K562 (cell line): ENCODE measurements around the gene PLEKHA6. TPM values are rescaled to one million over a fixed set of nuclear protein-coding genes. Genes with fewer than 3 reads are reported as not detected.

Experiments
- ATAC-seq: fragments of 200-7000 bp; cut with Tn5 transposase; 3 replicates; pipeline ENCODE4 v1.9.1; 2020; ENCODE audit warnings: moderate library complexity
- BruUV-seq: library from RNA; stranded (reverse); fragments of 400-500 nt; replicated peaks from 2 replicates; lab custom pipeline; 2021; lab: Mats Ljungman, UMichigan
- CTCF ChIA-PET: fragments of 300-600 bp; formaldehyde crosslinking; extraction: SDS; loops from one replicate; lab custom pipeline; 2021; ENCODE audit warnings: low intra/inter-chr PET ratio; lab: Yijun Ruan, JAX
- POLR2A ChIA-PET: fragments of 300-600, 350-650 bp; sonication (Branson Sonifier 250); formaldehyde crosslinking; extraction: SDS; loops from one replicate; lab custom pipeline; 2021; ENCODE audit warnings: antibody characterized with exemption, inconsistent platforms; lab: Yijun Ruan, JAX
- DNase-seq, 4 experiments: peaks; one replicate each; pipeline versions ENCODE4 v3.0.0 to v3.0.0-alpha.2; 2011 to 2018; ENCODE audit warnings: low spot score in 3 of 4, mixed read lengths in 3 of 4; ENCODE audit errors: extremely low read depth in 1 of 4
- FAIRE-seq: peaks from 2 replicates; lab custom pipeline; 2011; peaks lifted over from hg19 to GRCh38; lab: Jason Lieb, UNC
- H2AFZ ChIP-seq: 2 replicates; pipeline ENCODE4 v1.6.0; 2011; ENCODE audit warnings: low read depth, low read length, control low read depth, inconsistent platforms
- H3K27ac ChIP-seq: fragments of 200-600 bp; 3 replicates; pipeline ENCODE4 v1.8.0; 2011; ENCODE audit warnings: low read depth, mild to moderate bottlenecking, control low read depth, inconsistent platforms, low read length, moderate library complexity, mixed read lengths; ENCODE audit errors: extremely low read depth
- H3K27me3 ChIP-seq, 2 experiments: fragments of 300-600 bp in 1 of 2; 2 replicates in 1 of 2; 3 replicates in 1 of 2; pipeline versions ENCODE4 v1.6.0 to v1.8.0; 2011; ENCODE audit warnings: inconsistent platforms in 2 of 2, low read length in 2 of 2, mild to moderate bottlenecking in 1 of 2, mixed read lengths in 1 of 2, moderate library complexity in 1 of 2; ENCODE audit not compliant: control insufficient read depth in 2 of 2, insufficient read depth in 2 of 2
- H3K36me3 ChIP-seq: fragments of 300-600 bp; 3 replicates; pipeline ENCODE4 v1.8.0; 2011; ENCODE audit warnings: mild to moderate bottlenecking, low read length, inconsistent platforms; ENCODE audit not compliant: control insufficient read depth, insufficient read depth
- H3K4me1 ChIP-seq, 2 experiments: fragments of 200-600 bp in 1 of 2; replicated peaks in 1 of 2; 2 replicates in 1 of 2; 3 replicates in 1 of 2; pipeline versions ENCODE4 v1.5.1 to v1.8.0; 2011; ENCODE audit warnings: inconsistent platforms in 2 of 2, low read length in 2 of 2, mild to moderate bottlenecking in 1 of 2, mixed read lengths in 1 of 2, moderate library complexity in 1 of 2; ENCODE audit not compliant: control insufficient read depth in 2 of 2, insufficient read depth in 2 of 2
- H3K4me2 ChIP-seq: 2 replicates; pipeline ENCODE4 v1.6.1; 2011; ENCODE audit warnings: low read length, control low read depth, inconsistent platforms, mixed read lengths; ENCODE audit not compliant: insufficient read depth
- H3K4me3 ChIP-seq: fragments of 200-600 bp; sonication (generic), shearing (Covaris generic); 2 replicates; pipeline ENCODE4 v1.5.1; 2016; ENCODE audit warnings: control low read depth, inconsistent platforms
- H3K79me2 ChIP-seq: fragments of 200-600 bp; 3 replicates; pipeline ENCODE4 v1.8.0; 2011; ENCODE audit warnings: low read length, inconsistent platforms; ENCODE audit not compliant: control insufficient read depth, insufficient read depth
- H3K9ac ChIP-seq, 2 experiments: 2 replicates each; pipeline versions ENCODE4 v1.6.0 to v1.6.1; 2011; ENCODE audit warnings: low read depth in 2 of 2, low read length in 2 of 2, control low read depth in 1 of 2, inconsistent platforms in 1 of 2, mild to moderate bottlenecking in 1 of 2, mixed read lengths in 1 of 2; ENCODE audit not compliant: insufficient read depth in 1 of 2
- H3K9me1 ChIP-seq: one replicate; pipeline ENCODE4 v1.6.0; 2011; ENCODE audit warnings: inconsistent platforms, mild to moderate bottlenecking, low read length, moderate library complexity; ENCODE audit not compliant: control insufficient read depth, insufficient read depth
- H3K9me3 ChIP-seq: replicated peaks from 2 replicates; pipeline ENCODE4 v1.5.1; 2011; ENCODE audit warnings: low read depth, low read length, inconsistent platforms; ENCODE audit not compliant: control insufficient read depth, insufficient read depth
- H4K20me1 ChIP-seq: replicated peaks from 2 replicates; pipeline ENCODE4 v1.6.1; 2011; ENCODE audit warnings: low read length, inconsistent platforms, mixed read lengths; ENCODE audit not compliant: control insufficient read depth, insufficient read depth
- ATF7 ChIP-seq: fragments of 450-650 bp; IDR thresholded peaks from 2 replicates; pipeline ENCODE4 v1.7.1; 2014; ENCODE audit warnings: mild to moderate bottlenecking, moderate library complexity
- FOXK2 ChIP-seq, 2 experiments: fragments of 450-650 bp; IDR thresholded peaks in 1 of 2; conservative IDR thresholded peaks in 1 of 2; 2 replicates each; pipeline ENCODE4 v1.6.1; 2016; ENCODE audit warnings: low read depth in 2 of 2, mild to moderate bottlenecking in 1 of 2
- JUN ChIP-seq, 2 experiments: sonication (generic) in 1 of 2; formaldehyde crosslinking in 1 of 2; IDR thresholded peaks; 2 replicates each; pipeline versions ENCODE4 v1.6.1 to v1.8.0; 2012 to 2022; ENCODE audit warnings: borderline replicate concordance in 2 of 2, mild to moderate bottlenecking in 2 of 2, improper control_type of control experiment in 1 of 2, low read depth in 1 of 2, low read length in 1 of 2, missing genetic modification reagents in 1 of 2
- NONO ChIP-seq, 2 experiments: fragments of 200-400 bp in 1 of 2; fragments of 450-650 bp in 1 of 2; formaldehyde crosslinking in 1 of 2; IDR thresholded peaks; 2 replicates each; pipeline ENCODE4 v1.6.1; 2017; ENCODE audit warnings: low read depth in 2 of 2, mild to moderate bottlenecking in 2 of 2, moderate library complexity in 2 of 2, low read length in 1 of 2
- SRF ChIP-seq, 2 experiments: fragments of 250-450, 450-650 bp in 1 of 2; sonication (Bioruptor Pico) in 1 of 2; sonication (generic) in 1 of 2; formaldehyde crosslinking; IDR thresholded peaks; 2 replicates each; pipeline versions ENCODE4 v1.5.0 to v1.5.1; 2020 to 2022; ENCODE audit warnings: mild to moderate bottlenecking in 1 of 2, missing genetic modification reagents in 1 of 2
- WGBS: fragments of 100-300 bp; shearing (Covaris generic); methylation state at CpG from one replicate; pipeline ENCODE4 v1.1.6; 2016; ENCODE audit warnings: low coverage, mixed read lengths; ENCODE audit not compliant: insufficient coverage; ENCODE audit errors: missing lambda C conversion rate; 5-methylcytosine and 5-hydroxymethylcytosine counted together
- in situ Hi-C: fragments of 300-500 bp; cut with MboI; formaldehyde crosslinking; loops from 4 replicates; pipeline ENCODE4 v1.15.0; 2018; ENCODE audit warnings: inconsistent platforms, mixed read lengths
- intact Hi-C: fragments of 100-400 bp; cut with micrococcal nuclease; formaldehyde crosslinking; loops from 2 replicates; pipeline ENCODE4 v1.14.2; 2022
- polyA plus RNA-seq, 8 experiments: library from polyadenylated mRNA; depleted of rRNA in 4 of 8; stranded (reverse) in 5 of 8; unstranded in 3 of 8; fragments of >200 nt; fragmentation: Nextera tagmentation in 2 of 8; fragmentation: Illumina TruSeq in 1 of 8; extraction: Ambion mirVana in 2 of 8; extraction: Trizol in 1 of 8; gene quantifications; 2 replicates each; pipeline versions ENCODE4 v1.2.1 to v1.2.3, GENCODE V29; 2011 to 2014; ENCODE audit warnings: inconsistent platforms in 1 of 8, missing spikeins in 1 of 8
- total RNA-seq, 7 experiments: library from RNA; depleted of rRNA in 6 of 7; stranded (reverse); fragments of >200 nt in 6 of 7; fragmentation: Illumina TruSeq in 2 of 7; extraction: Trizol in 2 of 7; gene quantifications; 2 replicates each; pipeline versions ENCODE4 v1.2.1 to v1.2.3, GENCODE V29; 2011 to 2021; ENCODE audit warnings: low replicate concordance in 1 of 7
- TF ChIP-seq, protein P1 (sequence below), 2 experiments: fragments of 450-650 bp in 1 of 2; IDR thresholded peaks; 2 replicates each; pipeline ENCODE4 v1.6.1; 2011 to 2017; ENCODE audit warnings: low read depth in 2 of 2, antibody characterized with exemption in 1 of 2, borderline replicate concordance in 1 of 2, low read length in 1 of 2, mild to moderate bottlenecking in 1 of 2, mixed read lengths in 1 of 2; ENCODE audit not compliant: control insufficient read depth in 1 of 2
- TF ChIP-seq, protein P2 (sequence below): fragments of 450-650 bp; IDR thresholded peaks from 2 replicates; pipeline ENCODE4 v1.6.1; 2018; ENCODE audit not compliant: partially characterized antibody

The PLEKHA6 gene
- total and polyA plus RNA-seq, 9 of the 15 experiments (the other 6 are each of a cell fraction or from before 2014, with no cell fraction given): under 0.01 to 0.33 (median 0.01) TPM; not detected in 4

DNA sequence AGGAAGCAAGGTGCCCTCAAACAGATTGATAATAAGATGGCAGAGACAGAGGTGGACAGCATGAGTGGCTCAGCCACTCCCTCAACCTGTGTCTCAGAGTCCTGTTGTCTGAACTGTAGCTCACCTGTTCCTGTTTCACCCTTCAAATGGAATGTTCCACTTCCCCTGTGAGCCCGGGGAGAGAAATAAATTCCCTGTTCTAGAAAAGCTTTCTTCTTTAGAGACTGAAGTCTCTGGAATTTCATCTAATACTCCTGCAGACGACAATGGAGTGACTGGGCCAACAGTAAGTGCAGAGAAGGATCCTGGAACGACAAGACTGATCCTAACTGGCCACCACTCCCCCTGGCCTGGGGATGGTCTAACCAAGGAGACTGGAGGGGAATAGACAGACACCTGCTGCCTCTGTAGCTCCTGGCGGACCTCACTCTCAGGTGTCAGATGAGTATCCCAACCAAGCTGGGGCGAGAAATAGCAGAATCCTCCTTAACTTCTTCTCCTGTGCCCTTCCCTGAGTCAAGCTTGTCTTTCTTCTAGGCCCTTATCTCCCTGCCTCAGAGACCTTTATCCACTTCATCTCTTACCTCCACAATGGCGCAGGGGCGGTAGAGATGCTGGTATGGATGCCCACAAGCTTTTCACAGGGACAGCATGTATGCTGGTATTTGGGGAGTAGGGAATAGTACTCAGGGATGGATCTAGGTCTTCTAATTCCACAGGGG is 45.4 kb downstream of the PLEKHA6 start:
- POLR2A ChIA-PET: interaction anchor here (0.8 to 2.8 kb wide), 3 partner anchors 11 to 14 kb away, joined by 3 to 8 read pairs (median 4); no protein-coding TSS in a partner anchor
- DNase-seq: no peak
- Histone ChIP-seq H2AFZ (no peak overlapping the region), H3K9me3 (no peaks in the 10 kb centered on the region), H3K27ac (no peak overlapping the region), H3K4me2 (no peak overlapping the region)
- 1% methylated on average over 7 of the region's 7 CpGs for WGBS
- peak in 1 of 2 experiments; percentile 75; a peak in 1 of 4 replicates for TF ChIP-seq FOXK2 (conservative IDR thresholded peaks at IDR 0.05 in 1 of 2, IDR thresholded peaks at IDR 0.05 in 1 of 2; ENCODE audit: low read depth in 2 of 2)
- TF ChIP-seq ATF7: peak; percentile 91
- TF ChIP-seq SRF (CRISPR knock-in tag; IDR thresholded peaks at IDR 0.05): no peak
- TF ChIP-seq, protein P1, sequence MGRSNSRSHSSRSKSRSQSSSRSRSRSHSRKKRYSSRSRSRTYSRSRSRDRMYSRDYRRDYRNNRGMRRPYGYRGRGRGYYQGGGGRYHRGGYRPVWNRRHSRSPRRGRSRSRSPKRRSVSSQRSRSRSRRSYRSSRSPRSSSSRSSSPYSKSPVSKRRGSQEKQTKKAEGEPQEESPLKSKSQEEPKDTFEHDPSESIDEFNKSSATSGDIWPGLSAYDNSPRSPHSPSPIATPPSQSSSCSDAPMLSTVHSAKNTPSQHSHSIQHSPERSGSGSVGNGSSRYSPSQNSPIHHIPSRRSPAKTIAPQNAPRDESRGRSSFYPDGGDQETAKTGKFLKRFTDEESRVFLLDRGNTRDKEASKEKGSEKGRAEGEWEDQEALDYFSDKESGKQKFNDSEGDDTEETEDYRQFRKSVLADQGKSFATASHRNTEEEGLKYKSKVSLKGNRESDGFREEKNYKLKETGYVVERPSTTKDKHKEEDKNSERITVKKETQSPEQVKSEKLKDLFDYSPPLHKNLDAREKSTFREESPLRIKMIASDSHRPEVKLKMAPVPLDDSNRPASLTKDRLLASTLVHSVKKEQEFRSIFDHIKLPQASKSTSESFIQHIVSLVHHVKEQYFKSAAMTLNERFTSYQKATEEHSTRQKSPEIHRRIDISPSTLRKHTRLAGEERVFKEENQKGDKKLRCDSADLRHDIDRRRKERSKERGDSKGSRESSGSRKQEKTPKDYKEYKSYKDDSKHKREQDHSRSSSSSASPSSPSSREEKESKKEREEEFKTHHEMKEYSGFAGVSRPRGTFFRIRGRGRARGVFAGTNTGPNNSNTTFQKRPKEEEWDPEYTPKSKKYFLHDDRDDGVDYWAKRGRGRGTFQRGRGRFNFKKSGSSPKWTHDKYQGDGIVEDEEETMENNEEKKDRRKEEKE (IDR thresholded peaks at IDR 0.05; ENCODE audit: borderline replicate concordance in 1 of 2, control insufficient read depth in 1 of 2, low read depth in 2 of 2, low read length in 1 of 2): peak in 1 of 2 experiments; percentile 74; a peak in 1 of 4 replicates
- no peak for TF ChIP-seq JUN (IDR thresholded peaks at IDR 0.05; ENCODE audit: borderline replicate concordance, low read depth, low read length)
- no peak for TF ChIP-seq JUN (CRISPR knock-in tag; IDR thresholded peaks at IDR 0.05; ENCODE audit: borderline replicate concordance)
- TF ChIP-seq, protein P2, sequence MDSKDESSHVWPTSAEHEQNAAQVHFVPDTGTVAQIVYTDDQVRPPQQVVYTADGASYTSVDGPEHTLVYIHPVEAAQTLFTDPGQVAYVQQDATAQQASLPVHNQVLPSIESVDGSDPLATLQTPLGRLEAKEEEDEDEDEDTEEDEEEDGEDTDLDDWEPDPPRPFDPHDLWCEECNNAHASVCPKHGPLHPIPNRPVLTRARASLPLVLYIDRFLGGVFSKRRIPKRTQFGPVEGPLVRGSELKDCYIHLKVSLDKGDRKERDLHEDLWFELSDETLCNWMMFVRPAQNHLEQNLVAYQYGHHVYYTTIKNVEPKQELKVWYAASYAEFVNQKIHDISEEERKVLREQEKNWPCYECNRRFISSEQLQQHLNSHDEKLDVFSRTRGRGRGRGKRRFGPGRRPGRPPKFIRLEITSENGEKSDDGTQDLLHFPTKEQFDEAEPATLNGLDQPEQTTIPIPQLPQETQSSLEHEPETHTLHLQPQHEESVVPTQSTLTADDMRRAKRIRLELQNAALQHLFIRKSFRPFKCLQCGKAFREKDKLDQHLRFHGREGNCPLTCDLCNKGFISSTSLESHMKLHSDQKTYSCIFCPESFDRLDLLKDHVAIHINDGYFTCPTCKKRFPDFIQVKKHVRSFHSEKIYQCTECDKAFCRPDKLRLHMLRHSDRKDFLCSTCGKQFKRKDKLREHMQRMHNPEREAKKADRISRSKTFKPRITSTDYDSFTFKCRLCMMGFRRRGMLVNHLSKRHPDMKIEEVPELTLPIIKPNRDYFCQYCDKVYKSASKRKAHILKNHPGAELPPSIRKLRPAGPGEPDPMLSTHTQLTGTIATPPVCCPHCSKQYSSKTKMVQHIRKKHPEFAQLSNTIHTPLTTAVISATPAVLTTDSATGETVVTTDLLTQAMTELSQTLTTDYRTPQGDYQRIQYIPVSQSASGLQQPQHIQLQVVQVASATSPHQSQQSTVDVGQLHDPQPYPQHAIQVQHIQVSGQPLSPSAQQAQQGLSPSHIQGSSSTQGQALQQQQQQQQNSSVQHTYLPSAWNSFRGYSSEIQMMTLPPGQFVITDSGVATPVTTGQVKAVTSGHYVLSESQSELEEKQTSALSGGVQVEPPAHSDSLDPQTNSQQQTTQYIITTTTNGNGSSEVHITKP: peak; percentile 98
- peak in 1 of 2 experiments; percentile 90; a peak in 2 of 4 replicates for TF ChIP-seq NONO (IDR thresholded peaks at IDR 0.05; ENCODE audit: low read depth in 2 of 2, low read length in 1 of 2)
- TF ChIP-seq, all 486 proteins: peak for 5
- no peak for ATAC-seq
- Histone ChIP-seq H3K9me1 (no peaks in the 10 kb centered on the region), H3K4me3 (no peak overlapping the region), H3K36me3 (no peaks in the 10 kb centered on the region), H3K27me3 (peaks cover 35 to 68% of the 10 kb centered on the region in 2 experiments), H3K4me1 (peaks cover 0 to 5% of the 10 kb centered on the region in 2 experiments; a peak in 2 of 5 replicates), H4K20me1 (no peaks in the 10 kb centered on the region), H3K79me2 (no peaks in the 10 kb centered on the region), H3K9ac (no peak overlapping the region)
- intact Hi-C loops: no loop called here
- no peak for FAIRE-seq
- CTCF ChIA-PET: no interaction called here
- BruUV-seq: no TSS peak
- in situ Hi-C loops: no loop called here
